H1 (cell line): ENCODE measurements around the gene TMEM181. TPM values are rescaled to one million over a fixed set of nuclear protein-coding genes. Genes with fewer than 3 reads are reported as not detected.

Experiments used
- CTCF ChIA-PET: fragments of 300-600 bp; sonication (Branson Sonifier 250); formaldehyde crosslinking; loops from one replicate; lab custom pipeline; 2021; ENCODE audit not compliant: partially characterized antibody; lab: Charles Lee
- POLR2A ChIA-PET: fragments of 300-600 bp; sonication (Branson Sonifier 250); formaldehyde crosslinking; loops from one replicate; lab custom pipeline; 2021; ENCODE audit warnings: inconsistent platforms; ENCODE audit not compliant: partially characterized antibody; lab: Charles Lee
- DNase-seq, 2 experiments: peaks; one replicate each; pipeline versions ENCODE4 v3.0.0 to v3.0.0-alpha.2; 2010 to 2022; ENCODE audit warnings: low spot score in 2 of 2, low read depth in 1 of 2, mixed read lengths in 1 of 2
- FAIRE-seq: peaks from 2 replicates; lab custom pipeline; 2011; peaks lifted over from hg19 to GRCh38; lab: Jason Lieb, UNC
- H2AFZ ChIP-seq: 2 replicates; pipeline ENCODE4 v1.8.1; 2012; ENCODE audit warnings: low read length, inconsistent platforms
- H2AK5ac ChIP-seq: 2 replicates; pipeline ENCODE4 v1.6.1; 2013; ENCODE audit warnings: low read depth, low read length
- H2BK120ac ChIP-seq: replicated peaks from 2 replicates; pipeline ENCODE3; 2013; ENCODE audit warnings: low read depth, low read length, inconsistent platforms
- H2BK12ac ChIP-seq: 2 replicates; pipeline ENCODE4 v1.6.1; 2013; ENCODE audit warnings: low read depth, low read length
- H2BK15ac ChIP-seq: 2 replicates; pipeline ENCODE4 v1.6.1; 2013; ENCODE audit warnings: low read length
- H2BK20ac ChIP-seq: 2 replicates; pipeline ENCODE4 v1.6.1; 2013; ENCODE audit warnings: low read length
- H2BK5ac ChIP-seq: 2 replicates; pipeline ENCODE4 v1.6.1; 2013; ENCODE audit warnings: low read depth, low read length
- H3K14ac ChIP-seq: 2 replicates; pipeline ENCODE4 v1.6.1; 2013; ENCODE audit warnings: inconsistent platforms; ENCODE audit not compliant: insufficient read length
- H3K18ac ChIP-seq: 2 replicates; pipeline ENCODE4 v1.6.1; 2013; ENCODE audit warnings: low read length; ENCODE audit errors: extremely low read depth
- H3K23ac ChIP-seq: 2 replicates; pipeline ENCODE4 v1.6.1; 2013; ENCODE audit warnings: inconsistent platforms; ENCODE audit not compliant: insufficient read length
- H3K23me2 ChIP-seq: 2 replicates; pipeline ENCODE4 v1.6.1; 2013; ENCODE audit warnings: low read depth, low read length
- H3K27ac ChIP-seq: 2 replicates; pipeline ENCODE4 v1.6.1; 2011; ENCODE audit warnings: low read depth, low read length, inconsistent platforms
- H3K27me3 ChIP-seq, 4 experiments: replicated peaks in 1 of 4; 1 replicate in 1 of 4; 2 replicates in 3 of 4; pipeline versions ENCODE4 v1.6.1 to v1.8.1; 2011 to 2013; ENCODE audit warnings: low read length in 3 of 4, mild to moderate bottlenecking in 3 of 4, inconsistent platforms in 2 of 4, mixed read lengths in 2 of 4, moderate library complexity in 1 of 4; ENCODE audit not compliant: control insufficient read depth in 3 of 4, insufficient read depth in 3 of 4; ENCODE audit errors: extremely low read depth in 1 of 4
- H3K36me3 ChIP-seq, 4 experiments: 2 replicates each; pipeline versions ENCODE4 v1.6.1 to v1.8.1; 2011 to 2013; ENCODE audit warnings: mild to moderate bottlenecking in 4 of 4, low read length in 3 of 4, moderate library complexity in 2 of 4, control low read depth in 1 of 4, inconsistent platforms in 1 of 4; ENCODE audit not compliant: insufficient read depth in 4 of 4, control insufficient read depth in 2 of 4
- H3K4ac ChIP-seq: replicated peaks from 2 replicates; pipeline ENCODE3; 2013; ENCODE audit warnings: low read length, low read depth, mixed read lengths, inconsistent platforms; ENCODE audit not compliant: insufficient read length
- H3K4me1 ChIP-seq, 4 experiments: replicated peaks in 1 of 4; 1 replicate in 1 of 4; 2 replicates in 3 of 4; pipeline versions ENCODE4 v1.6.1 to v1.8.1; 2011 to 2013; ENCODE audit warnings: low read length in 3 of 4, inconsistent platforms in 2 of 4, mixed read lengths in 1 of 4; ENCODE audit not compliant: insufficient read depth in 4 of 4, control insufficient read depth in 3 of 4
- H3K4me2 ChIP-seq, 2 experiments: 2 replicates each; pipeline versions ENCODE4 v1.6.1 to v1.8.1; 2011 to 2013; ENCODE audit warnings: low read depth in 2 of 2, low read length in 2 of 2, control low read depth in 1 of 2, inconsistent platforms in 1 of 2, mild to moderate bottlenecking in 1 of 2; ENCODE audit not compliant: insufficient read depth in 1 of 2
- H3K4me3 ChIP-seq, 4 experiments: fragments of 200-600, 300-600 bp in 1 of 4; sonication (generic), shearing (Covaris generic), sonication (Bioruptor Twin) in 1 of 4; 2 replicates each; pipeline versions ENCODE4 v1.5.1 to v1.8.1; 2011 to 2016; ENCODE audit warnings: low read length in 4 of 4, low read depth in 3 of 4, control low read depth in 2 of 4, inconsistent platforms in 2 of 4, mild to moderate bottlenecking in 2 of 4, mixed read lengths in 1 of 4, moderate library complexity in 1 of 4; ENCODE audit not compliant: insufficient read depth in 2 of 4; ENCODE audit errors: extremely low read depth in 1 of 4
- H3K56ac ChIP-seq: replicated peaks from 2 replicates; pipeline ENCODE3; 2013; ENCODE audit warnings: low read depth, mild to moderate bottlenecking, mixed read lengths, low read length, inconsistent platforms; ENCODE audit not compliant: insufficient read length
- H3K79me1 ChIP-seq: 2 replicates; pipeline ENCODE4 v1.6.1; 2013; ENCODE audit warnings: low read depth, low read length, control low read depth
- H3K79me2 ChIP-seq, 2 experiments: 2 replicates each; pipeline versions ENCODE4 v1.6.1 to v1.8.1; 2012 to 2013; ENCODE audit warnings: low read length in 2 of 2, mild to moderate bottlenecking in 2 of 2, inconsistent platforms in 1 of 2; ENCODE audit not compliant: insufficient read depth in 2 of 2, control insufficient read depth in 1 of 2
- H3K9ac ChIP-seq, 4 experiments: replicated peaks in 1 of 4; 1 replicate in 1 of 4; 2 replicates in 3 of 4; pipeline versions ENCODE4 v1.6.1 to v1.8.1; 2011 to 2013; ENCODE audit warnings: low read depth in 3 of 4, low read length in 3 of 4, control low read depth in 2 of 4, mild to moderate bottlenecking in 2 of 4, moderate library complexity in 2 of 4, inconsistent platforms in 1 of 4; ENCODE audit errors: extremely low read depth in 1 of 4
- H3K9me3 ChIP-seq, 2 experiments: 2 replicates each; pipeline versions ENCODE4 v1.6.1 to v1.8.1; 2012 to 2013; ENCODE audit warnings: mild to moderate bottlenecking in 2 of 2, moderate library complexity in 2 of 2, control low read depth in 1 of 2, inconsistent platforms in 1 of 2, low read depth in 1 of 2, low read length in 1 of 2, mixed read lengths in 1 of 2; ENCODE audit not compliant: insufficient read depth in 2 of 2
- H4K20me1 ChIP-seq, 2 experiments: replicated peaks in 1 of 2; 2 replicates each; pipeline versions ENCODE3 to v1.8.1; 2011 to 2013; ENCODE audit warnings: inconsistent platforms in 2 of 2, low read length in 2 of 2, mild to moderate bottlenecking in 1 of 2; ENCODE audit not compliant: insufficient read depth in 2 of 2, control insufficient read depth in 1 of 2
- H4K5ac ChIP-seq: 2 replicates; pipeline ENCODE4 v1.6.1; 2013; ENCODE audit warnings: low read length, low read depth, mixed read lengths, inconsistent platforms; ENCODE audit not compliant: insufficient read length
- H4K8ac ChIP-seq: 2 replicates; pipeline ENCODE4 v1.8.0; 2013; ENCODE audit warnings: mild to moderate bottlenecking, moderate library complexity, low read length, inconsistent platforms; ENCODE audit not compliant: insufficient read depth; ENCODE audit errors: extremely low read depth
- H4K91ac ChIP-seq: replicated peaks from 2 replicates; pipeline ENCODE3; 2013; ENCODE audit warnings: low read length, mixed read lengths, inconsistent platforms; ENCODE audit not compliant: insufficient read length
- ATF2 ChIP-seq: IDR thresholded peaks from 2 replicates; pipeline ENCODE4 v1.6.1; 2012; ENCODE audit warnings: low read length, inconsistent platforms
- BACH1 ChIP-seq: IDR thresholded peaks from 2 replicates; pipeline ENCODE4 v1.6.1; 2012; ENCODE audit warnings: low read length, improper control_type of control experiment
- CBX8 ChIP-seq: fragments of 300-800, 300-1000 bp; sonication (generic); IDR thresholded peaks from 2 replicates; pipeline ENCODE4 v1.7.1; 2016; ENCODE audit warnings: low read depth, low read length, borderline replicate concordance
- EZH2 ChIP-seq: fragments of 200-600 bp; sonication (generic); IDR thresholded peaks from 2 replicates; pipeline ENCODE4 v1.7.1; 2012; ENCODE audit warnings: low read depth, mild to moderate bottlenecking, moderate library complexity, low read length, inconsistent platforms; ENCODE audit not compliant: severe bottlenecking
- GABPA ChIP-seq: IDR thresholded peaks from 2 replicates; pipeline ENCODE4 v1.6.1; 2011; ENCODE audit warnings: mild to moderate bottlenecking, low read length, moderate library complexity, borderline replicate concordance; ENCODE audit not compliant: insufficient read depth
- KDM1A ChIP-seq: fragments of 200-600, 300-600 bp; sonication (generic); IDR thresholded peaks from 2 replicates; pipeline ENCODE4 v1.7.1; 2016; ENCODE audit warnings: mild to moderate bottlenecking, low read length, borderline replicate concordance
- KDM4A ChIP-seq: IDR thresholded peaks from one replicate; pipeline ENCODE4 v1.7.1; 2012; ENCODE audit warnings: low read depth, mild to moderate bottlenecking, moderate library complexity, low read length, inconsistent platforms; ENCODE audit not compliant: severe bottlenecking
- KDM5A ChIP-seq: fragments of 200-600 bp; IDR thresholded peaks from 2 replicates; pipeline ENCODE4 v1.7.1; 2012; ENCODE audit warnings: mild to moderate bottlenecking, low read length, inconsistent platforms, mixed read lengths
- SP1 ChIP-seq: IDR thresholded peaks from 2 replicates; pipeline ENCODE4 v1.6.1; 2011; ENCODE audit warnings: low read depth, low read length
- TAF7 ChIP-seq: optimal IDR thresholded peaks from 2 replicates; pipeline ENCODE3; 2011; ENCODE audit warnings: low read depth, mild to moderate bottlenecking, inconsistent platforms, low read length, moderate library complexity, borderline replicate concordance
- WGBS, 2 experiments: shearing (Covaris generic) in 1 of 2; methylation state at CpG; one replicate each; pipeline versions ENCODE4 v1.1.6 to v1.1.7; 2013 to 2015; ENCODE audit warnings: low lambda C conversion rate in 2 of 2, mixed read lengths in 2 of 2, inconsistent platforms in 1 of 2, low coverage in 1 of 2, missing lambda C conversion rate in 1 of 2; ENCODE audit not compliant: insufficient replicate concordance in 2 of 2, insufficient coverage in 1 of 2, insufficient read length in 1 of 2; ENCODE audit errors: extremely low coverage in 1 of 2, missing lambda C conversion rate in 1 of 2; 5-methylcytosine and 5-hydroxymethylcytosine counted together
- polyA plus RNA-seq, 7 experiments: library from polyadenylated mRNA; depleted of rRNA in 3 of 7; stranded (reverse) in 5 of 7; unstranded in 2 of 7; fragments of >200 nt in 5 of 7; fragments of 200-250 nt in 2 of 7; gene quantifications; 1 replicate in 5 of 7; 2 replicates in 1 of 7; 4 replicates in 1 of 7; pipeline versions ENCODE4 v1.2.1 to v1.2.3, GENCODE V29; 2011 to 2013; ENCODE audit warnings: missing spikeins in 2 of 7, mixed read lengths in 2 of 7
- total RNA-seq: library from RNA; stranded (reverse); fragmentation: NEBNext Ultra II Directional; extraction: Animal tissue kit (Norgen Biotek cat#: 25700); gene quantifications from 2 replicates; pipeline ENCODE4 v1.2.1, GENCODE V29; 2021

The TMEM181 gene
- total and polyA plus RNA-seq, 2 of the 8 experiments (the other 6 are each of a cell fraction or from before 2014, with no cell fraction given): 8.6 to 19.0 TPM

- no peak overlapping the region for H3K56ac ChIP-seq
- no peaks in the 10 kb centered on the region for H3K27me3 ChIP-seq
- TF ChIP-seq CBX8 (no peak), KDM1A (no peak), TAF7 (no peak), KDM5A (no peak), SP1 (no peak), KDM4A (no peak), GABPA (no peak), EZH2 (no peak), ATF2 (no peak), BACH1 (no peak)
Observed at GRCh38 chr6:158622545-158623190, 62.8 kb downstream of the TMEM181 start.

More at GRCh38 chr6:158622545-158623190, 62.8 kb downstream of the TMEM181 start:
- Histone ChIP-seq H2BK5ac (peak overlapping the region; percentile 30; the same call in 1 of the 2 replicates), H3K9ac (no peak overlapping the region), H2AK5ac (no peak overlapping the region), H3K4me3 (no peak overlapping the region), H3K18ac (no peak overlapping the region), H2BK20ac (no peak overlapping the region), H3K9me3 (no peaks in the 10 kb centered on the region), H3K79me1 (peaks cover 2% of the 10 kb centered on the region), H3K4me1 (peaks cover 0 to 3% (median 0%) of the 10 kb centered on the region in 4 experiments; a peak in 3 of 7 replicates), H4K91ac (no peak overlapping the region), H3K36me3 (peaks cover 2 to 40% (median 18%) of the 10 kb centered on the region in 4 experiments; a peak in 7 of 8 replicates), H3K14ac (no peak overlapping the region), H2BK120ac (no peak overlapping the region), H3K4ac (no peak overlapping the region), H2BK15ac (no peak overlapping the region), H4K20me1 (peaks cover 3 to 6% of the 10 kb centered on the region in 2 experiments), H4K5ac (no peak overlapping the region), H2AFZ (no peak overlapping the region), H4K8ac (peak overlapping the region; percentile 28; the same call in 1 of the 2 replicates), H3K27ac (no peak overlapping the region), H3K4me2 (no peak overlapping the region), H3K23ac (no peak overlapping the region), H3K23me2 (peaks cover 6% of the 10 kb centered on the region; the same call in 1 of the 2 replicates), H3K79me2 (no peaks in the 10 kb centered on the region), H2BK12ac (no peak overlapping the region)
- no peak for FAIRE-seq
- DNase-seq: no peak
- ChIA-PET CTCF (interaction anchor here (0.6 to 0.9 kb wide), 3 partner anchors 15 to 68 kb away, joined by 3 to 5 read pairs (median 3); no protein-coding TSS in a partner anchor), POLR2A (interaction anchor here (0.9 to 1.0 kb wide), 2 partner anchors 8 to 86 kb away, joined by 3 read pairs; no protein-coding TSS in a partner anchor)
- WGBS, 2 experiments: 86% methylated on average over 10 of the region's 10 CpGs; no CpG with 5 or more reads in 1 of the 2 experiments
